ENCODE results near the gene COMT. TPM values are rescaled to one million over a fixed set of nuclear protein-coding genes. Genes with fewer than 3 reads are reported as not detected.
A peak's percentile ranks its signal among the peaks of the same experiment; 100 is the strongest.

COMT gene
- 53.6 TPM for total RNA-seq
- 74.5 TPM for polyA plus RNA-seq
- long read RNA-seq, donor 1, partial matches to known transcripts: 0 of 3 reads
- long read RNA-seq, donor 1, other reads (novel, unspliced or antisense): 0 of 3 reads
- long read RNA-seq, donor 2, transcript COMT-209 (4 exons, 1,035 nt): minor isoform, 24 of 89 reads
- long read RNA-seq, donor 2, transcript COMT-203 (5 exons, 2,217 nt): minor isoform, 7 of 89 reads
- long read RNA-seq, donor 2, transcript COMT-202 (6 exons, 2,437 nt): major isoform, 35 of 89 reads
- long read RNA-seq, donor 2, partial matches to known transcripts: 19 of 89 reads
- long read RNA-seq, donor 2, other reads (novel, unspliced or antisense): 0 of 89 reads
- long read RNA-seq, donor 3, transcript COMT-202 (6 exons, 2,437 nt): major isoform, 22 of 37 reads
- long read RNA-seq, donor 3, transcript COMT-209 (4 exons, 1,035 nt): minor isoform, 6 of 37 reads
- long read RNA-seq, donor 3, partial matches to known transcripts: 7 of 37 reads
- long read RNA-seq, donor 3, other reads (novel, unspliced or antisense): 0 of 37 reads
- long read RNA-seq, donor 4, transcript COMT-202 (6 exons, 2,437 nt): major isoform, 13 of 21 reads
- long read RNA-seq, donor 4, transcript COMT-209 (4 exons, 1,035 nt): minor isoform, 7 of 21 reads
- long read RNA-seq, donor 4, partial matches to known transcripts: 0 of 21 reads
- long read RNA-seq, donor 4, other reads (novel, unspliced or antisense): 0 of 21 reads
- long read RNA-seq, donor 5, transcript COMT-209 (4 exons, 1,035 nt): minor isoform, 27 of 70 reads
- long read RNA-seq, donor 5, transcript COMT-202 (6 exons, 2,437 nt): major isoform, 36 of 70 reads
- long read RNA-seq, donor 5, partial matches to known transcripts: 0 of 70 reads
- long read RNA-seq, donor 5, other reads (novel, unspliced or antisense): 0 of 70 reads
- long read RNA-seq, donor 6, transcript COMT-209 (4 exons, 1,035 nt): minor isoform, 16 of 52 reads
- long read RNA-seq, donor 6, transcript COMT-202 (6 exons, 2,437 nt): major isoform, 18 of 52 reads
- long read RNA-seq, donor 6, partial matches to known transcripts: 15 of 52 reads
- long read RNA-seq, donor 6, other reads (novel, unspliced or antisense): 0 of 52 reads
- long read RNA-seq, donor 7, transcript COMT-202 (6 exons, 2,437 nt): major isoform, 12 of 18 reads
- long read RNA-seq, donor 7, partial matches to known transcripts: 0 of 18 reads
- long read RNA-seq, donor 7, other reads (novel, unspliced or antisense): 0 of 18 reads
- long read RNA-seq, donor 8, transcript COMT-202 (6 exons, 2,437 nt): major isoform, 5 of 9 reads
- long read RNA-seq, donor 8, partial matches to known transcripts: 0 of 9 reads
- long read RNA-seq, donor 8, other reads (novel, unspliced or antisense): 0 of 9 reads
- long read RNA-seq, donor 9, transcript COMT-202 (6 exons, 2,437 nt): major isoform, 8 of 19 reads
- long read RNA-seq, donor 9, partial matches to known transcripts: 5 of 19 reads
- long read RNA-seq, donor 9, other reads (novel, unspliced or antisense): 0 of 19 reads
- long read RNA-seq, donor 10, transcript COMT-202 (6 exons, 2,437 nt): major isoform, 18 of 21 reads
- long read RNA-seq, donor 10, partial matches to known transcripts: 0 of 21 reads
- long read RNA-seq, donor 10, other reads (novel, unspliced or antisense): 0 of 21 reads

DNA sequence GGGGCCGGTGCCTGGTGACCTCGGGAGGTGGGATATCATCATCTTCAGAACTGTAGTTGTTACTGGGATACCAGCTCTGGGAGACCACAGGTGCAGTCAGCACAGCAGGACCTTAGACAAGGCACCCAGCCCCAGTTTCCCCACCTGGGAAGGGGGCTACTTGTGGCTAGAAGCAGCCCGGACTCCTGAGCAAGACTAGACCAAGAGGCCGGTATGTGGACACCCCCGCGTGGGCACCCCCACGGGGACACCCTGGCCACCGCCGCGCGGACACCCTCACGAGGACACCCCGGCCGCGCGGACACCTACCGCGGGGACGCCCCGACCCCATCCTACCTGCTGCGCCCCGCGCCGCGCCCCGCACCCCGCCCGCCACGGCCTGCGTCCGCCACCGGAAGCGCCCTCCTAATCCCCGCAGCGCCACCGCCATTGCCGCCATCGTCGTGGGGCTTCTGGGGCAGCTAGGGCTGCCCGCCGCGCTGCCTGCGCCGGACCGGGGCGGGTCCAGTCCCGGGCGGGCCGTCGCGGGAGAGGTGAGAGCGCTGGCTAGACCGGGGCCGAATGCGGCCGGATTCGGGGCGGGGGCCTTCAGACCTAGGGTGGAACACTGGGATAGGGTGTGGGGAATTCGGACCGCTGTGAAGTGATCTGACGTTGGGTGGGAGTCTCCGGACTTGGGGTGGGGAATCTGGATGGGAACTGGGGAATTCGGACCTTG is at the start of gene COMT, which contains the start of gene TXNRD2:
Gene COMT, plus strand, starts transcription at position 408 of the 718 bp plus-strand sequence. CDS start 20,755 bp downstream, outside the sequence.
Gene TXNRD2, minus strand, starts transcription at position 454 of the 718 bp plus-strand sequence. Its CDS starts 15 bp downstream, at position 439.
- Histone ChIP-seq H3K4me1 (ENCODE audit: control insufficient read depth in 2 of 2, insufficient read depth in 2 of 2, low read length in 2 of 2) (peaks cover 25 to 31% of the 10 kb centered on the region in 2 donors), H3K36me3 (ENCODE audit: control insufficient read depth in 2 of 2, insufficient read depth in 2 of 2, low read length in 1 of 2) (no peaks in the 10 kb centered on the region), H3K27me3 (ENCODE audit: control insufficient read depth in 2 of 2, insufficient read depth in 1 of 2, low read length in 1 of 2) (no peaks in the 10 kb centered on the region), H3K4me3 (ENCODE audit: low read length in 2 of 2) (peak within 1 kb of the TSS; percentile 74 to 79), H3K9me3 (ENCODE audit: control insufficient read depth in 2 of 2, insufficient read depth in 1 of 2, low read length in 1 of 2) (no peaks in the 10 kb centered on the region), H3K27ac (ENCODE audit: low read depth in 1 of 2, low read length in 1 of 2) (peak within 1 kb of the TSS; percentile 82 to 89)
- peak in 5 of 9 donors; percentile 48 to 80 (median 64) for DNase-seq (ENCODE audit: low read depth in 6 of 9, low spot score in 9 of 9)
- WGBS: under 1% methylated on average over 63 of the region's 63 CpGs

- Histone ChIP-seq H3K9me3 (ENCODE audit: control insufficient read depth in 2 of 2, insufficient read depth in 1 of 2, low read length in 1 of 2) (no peaks in the 10 kb centered on the region), H3K36me3 (ENCODE audit: control insufficient read depth in 2 of 2, insufficient read depth in 2 of 2, low read length in 1 of 2) (peaks cover 0 to 3% of the 10 kb centered on the region in 2 donors), H3K4me1 (ENCODE audit: control insufficient read depth in 2 of 2, insufficient read depth in 2 of 2, low read length in 2 of 2) (peaks cover 76 to 100% of the 10 kb centered on the region in 2 donors), H3K27me3 (ENCODE audit: control insufficient read depth in 2 of 2, insufficient read depth in 1 of 2, low read length in 1 of 2) (no peaks in the 10 kb centered on the region), H3K4me3 (ENCODE audit: low read length in 2 of 2) (peak overlapping the region; percentile 31 to 41), H3K27ac (ENCODE audit: low read depth in 1 of 2, low read length in 1 of 2) (peak overlapping the region; percentile 100)
- DNase-seq (ENCODE audit: low read depth in 6 of 9, low spot score in 9 of 9): peak in 1 of 9 donors; percentile 81
- WGBS: 10% methylated on average over 24 of the region's 24 CpGs
Observed at GRCh38 chr22:19892257-19892879, 49.2 kb upstream of the COMT start.

- Histone ChIP-seq H3K27ac (ENCODE audit: low read depth in 1 of 2, low read length in 1 of 2) (peak overlapping the region; percentile 92 to 100), H3K4me3 (ENCODE audit: low read length in 2 of 2) (no peak overlapping the region), H3K36me3 (ENCODE audit: control insufficient read depth in 2 of 2, insufficient read depth in 2 of 2, low read length in 1 of 2) (peaks cover 0 to 3% of the 10 kb centered on the region in 2 donors), H3K9me3 (ENCODE audit: control insufficient read depth in 2 of 2, insufficient read depth in 1 of 2, low read length in 1 of 2) (no peaks in the 10 kb centered on the region), H3K4me1 (ENCODE audit: control insufficient read depth in 2 of 2, insufficient read depth in 2 of 2, low read length in 2 of 2) (peaks cover 81 to 100% of the 10 kb centered on the region in 2 donors), H3K27me3 (ENCODE audit: control insufficient read depth in 2 of 2, insufficient read depth in 1 of 2, low read length in 1 of 2) (no peaks in the 10 kb centered on the region)
- 87% methylated on average over 13 of the region's 13 CpGs for WGBS
- DNase-seq (ENCODE audit: low read depth in 6 of 9, low spot score in 9 of 9): no peak
Observed at GRCh38 chr22:19892925-19893324, 48.6 kb upstream of the COMT start.

DNA sequence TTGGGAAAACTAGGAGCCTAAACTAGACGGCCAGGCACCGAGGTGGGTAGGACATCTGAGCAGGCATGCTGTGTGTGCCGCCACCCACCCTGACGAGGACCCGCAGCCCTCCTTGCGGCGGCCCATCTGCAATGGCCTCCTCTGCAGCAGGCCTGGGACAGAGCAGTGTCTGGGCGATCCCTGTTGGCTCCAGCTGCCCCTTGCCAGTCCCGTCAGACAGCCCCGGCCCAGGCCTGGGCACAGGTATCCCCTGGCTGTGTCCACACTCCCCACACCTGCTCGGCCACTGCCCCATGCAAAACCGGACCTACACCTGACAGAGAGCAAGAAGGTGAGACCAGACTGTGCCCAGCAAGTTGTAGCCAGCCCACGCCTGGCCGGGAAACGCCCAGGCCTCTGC is 48.2 kb upstream of the COMT start:
- Histone ChIP-seq H3K9me3 (ENCODE audit: control insufficient read depth in 2 of 2, insufficient read depth in 1 of 2, low read length in 1 of 2) (no peaks in the 10 kb centered on the region), H3K36me3 (ENCODE audit: control insufficient read depth in 2 of 2, insufficient read depth in 2 of 2, low read length in 1 of 2) (peaks cover 0 to 3% of the 10 kb centered on the region in 2 donors), H3K4me1 (ENCODE audit: control insufficient read depth in 2 of 2, insufficient read depth in 2 of 2, low read length in 2 of 2) (peaks cover 85 to 100% of the 10 kb centered on the region in 2 donors), H3K4me3 (ENCODE audit: low read length in 2 of 2) (no peak overlapping the region), H3K27me3 (ENCODE audit: control insufficient read depth in 2 of 2, insufficient read depth in 1 of 2, low read length in 1 of 2) (no peaks in the 10 kb centered on the region), H3K27ac (ENCODE audit: low read depth in 1 of 2, low read length in 1 of 2) (peak overlapping the region; percentile 92 to 100)
- 96% methylated on average over 15 of the region's 15 CpGs for WGBS
- DNase-seq (ENCODE audit: low read depth in 6 of 9, low spot score in 9 of 9): no peak

DNA sequence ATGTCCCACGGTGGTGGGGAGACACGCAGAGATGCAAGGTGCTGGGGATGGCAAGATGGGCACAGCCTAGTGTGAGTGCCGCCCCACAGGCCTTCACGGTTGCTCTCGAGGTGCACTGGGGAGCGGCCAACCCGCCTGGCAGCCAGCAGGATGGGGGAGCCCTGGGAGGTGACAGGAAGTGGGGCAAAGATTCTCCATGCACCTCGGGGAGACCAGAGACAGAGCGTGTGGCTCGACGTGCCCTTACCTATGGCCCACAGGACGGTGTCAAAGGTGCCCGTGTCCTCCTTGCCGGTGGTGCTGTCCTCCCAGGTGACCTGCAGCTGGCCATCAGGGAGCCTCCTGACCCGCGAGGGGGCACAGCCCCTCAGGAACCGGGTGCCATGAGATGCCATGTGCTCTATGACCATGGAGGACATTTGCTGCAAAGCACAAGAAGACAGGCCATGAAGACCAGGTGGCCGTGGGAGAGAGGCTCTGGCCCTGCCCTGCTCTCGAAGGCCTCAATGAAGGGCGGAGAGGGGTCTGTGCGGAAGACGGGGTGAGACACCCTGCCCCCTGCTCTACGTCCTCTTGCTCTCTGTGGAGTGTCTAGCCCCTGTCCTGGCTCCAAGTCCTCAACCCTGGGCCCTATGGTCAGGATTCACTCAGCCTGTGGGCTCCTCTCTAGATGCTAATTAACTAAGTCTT is 46.3 kb upstream of the COMT start:
- Histone ChIP-seq H3K27ac (ENCODE audit: low read depth in 1 of 2, low read length in 1 of 2) (peak overlapping the region; percentile 59 to 100), H3K27me3 (ENCODE audit: control insufficient read depth in 2 of 2, insufficient read depth in 1 of 2, low read length in 1 of 2) (no peaks in the 10 kb centered on the region), H3K4me1 (ENCODE audit: control insufficient read depth in 2 of 2, insufficient read depth in 2 of 2, low read length in 2 of 2) (peaks cover 80 to 100% of the 10 kb centered on the region in 2 donors), H3K36me3 (ENCODE audit: control insufficient read depth in 2 of 2, insufficient read depth in 2 of 2, low read length in 1 of 2) (peaks cover 3 to 5% of the 10 kb centered on the region in 2 donors), H3K4me3 (ENCODE audit: low read length in 2 of 2) (no peak overlapping the region), H3K9me3 (ENCODE audit: control insufficient read depth in 2 of 2, insufficient read depth in 1 of 2, low read length in 1 of 2) (peaks cover 0 to 5% of the 10 kb centered on the region in 2 donors)
- DNase-seq (ENCODE audit: low read depth in 6 of 9, low spot score in 9 of 9): peak in 1 of 9 donors; percentile 74
- WGBS: 75% methylated on average over 23 of the region's 23 CpGs

GRCh38 chr22:19896665-19897355 is 44.8 kb upstream of the COMT start:
- H3K4me1 ChIP-seq (ENCODE audit: control insufficient read depth in 2 of 2, insufficient read depth in 2 of 2, low read length in 2 of 2): peaks cover 67 to 98% of the 10 kb centered on the region in 2 donors
- H3K9me3 ChIP-seq (ENCODE audit: control insufficient read depth in 2 of 2, insufficient read depth in 1 of 2, low read length in 1 of 2): peaks cover 0 to 5% of the 10 kb centered on the region in 2 donors
- DNase-seq (ENCODE audit: low read depth in 6 of 9, low spot score in 9 of 9): peak in 4 of 9 donors; percentile 74 to 89 (median 76)
- peaks cover 7 to 9% of the 10 kb centered on the region in 2 donors for H3K36me3 ChIP-seq (ENCODE audit: control insufficient read depth in 2 of 2, insufficient read depth in 2 of 2, low read length in 1 of 2)
- 33% methylated on average over 15 of the region's 15 CpGs for WGBS
- no peaks in the 10 kb centered on the region for H3K27me3 ChIP-seq (ENCODE audit: control insufficient read depth in 2 of 2, insufficient read depth in 1 of 2, low read length in 1 of 2)
- no peak overlapping the region for H3K4me3 ChIP-seq (ENCODE audit: low read length in 2 of 2)
- peak overlapping the region; percentile 94 to 100 for H3K27ac ChIP-seq (ENCODE audit: low read depth in 1 of 2, low read length in 1 of 2)
